ENCODE data around the gene DHH. TPM values are rescaled to one million over a fixed set of nuclear protein-coding genes. Genes with fewer than 3 reads are reported as not detected.

Gene DHH
- total RNA-seq, 1 experiment from 2014 or later, result 0.15 TPM

DNA sequence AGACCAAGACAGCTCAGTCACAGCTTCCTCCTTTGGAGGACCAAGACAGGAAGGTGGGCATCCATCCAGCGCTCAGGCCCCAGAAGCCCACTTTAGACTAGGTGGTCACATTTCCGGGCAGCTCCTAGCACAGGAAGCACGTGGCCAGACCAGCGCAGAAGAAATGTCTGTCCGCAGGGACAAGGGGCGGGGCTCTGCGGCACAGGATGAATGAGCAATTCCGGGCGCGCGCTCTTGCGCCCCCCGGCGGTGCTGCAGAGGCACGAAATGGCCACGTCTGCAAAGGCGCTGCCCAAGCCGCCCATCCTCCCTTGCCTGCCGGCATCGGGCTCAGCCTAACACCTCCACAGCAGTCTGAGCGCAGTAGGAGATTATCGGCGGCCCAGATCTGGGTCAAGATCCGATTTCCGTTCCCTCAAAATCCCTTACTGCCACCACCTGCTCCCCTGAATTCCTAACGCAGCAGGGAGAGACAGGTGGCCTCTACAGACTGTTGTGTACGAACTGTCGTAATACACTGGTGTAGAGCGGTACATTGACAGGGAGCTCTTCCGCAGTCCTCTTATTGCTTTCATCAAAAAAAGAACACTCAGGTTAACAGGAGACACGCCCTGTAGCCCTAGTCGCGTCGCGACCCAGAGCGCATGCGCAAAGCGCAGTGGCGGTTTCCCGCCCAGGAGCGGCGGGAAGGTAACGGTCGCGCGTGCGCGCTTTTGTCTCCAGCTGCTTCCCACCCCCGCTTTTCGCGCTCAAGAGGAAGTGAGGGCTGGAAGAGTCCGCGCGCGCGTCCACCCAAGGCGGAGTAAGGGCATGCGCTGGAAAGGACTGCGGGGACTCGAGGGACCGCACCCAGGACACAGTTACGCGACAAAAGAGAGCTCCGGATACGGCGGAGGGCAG is 35.8 kb upstream of the DHH start (continued):
- TF ChIP-seq, protein P1, sequence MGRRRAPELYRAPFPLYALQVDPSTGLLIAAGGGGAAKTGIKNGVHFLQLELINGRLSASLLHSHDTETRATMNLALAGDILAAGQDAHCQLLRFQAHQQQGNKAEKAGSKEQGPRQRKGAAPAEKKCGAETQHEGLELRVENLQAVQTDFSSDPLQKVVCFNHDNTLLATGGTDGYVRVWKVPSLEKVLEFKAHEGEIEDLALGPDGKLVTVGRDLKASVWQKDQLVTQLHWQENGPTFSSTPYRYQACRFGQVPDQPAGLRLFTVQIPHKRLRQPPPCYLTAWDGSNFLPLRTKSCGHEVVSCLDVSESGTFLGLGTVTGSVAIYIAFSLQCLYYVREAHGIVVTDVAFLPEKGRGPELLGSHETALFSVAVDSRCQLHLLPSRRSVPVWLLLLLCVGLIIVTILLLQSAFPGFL (CRISPR knock-in tag; IDR thresholded peaks at IDR 0.05; ENCODE audit: borderline replicate concordance), result 0 out of 2 replicates have a peak, but pooled peaks have one; percentile 46
- peak; percentile 91 for TF ChIP-seq NFE2L1 (CRISPR knock-in tag; IDR thresholded peaks at IDR 0.05)
- TF ChIP-seq, protein P2, sequence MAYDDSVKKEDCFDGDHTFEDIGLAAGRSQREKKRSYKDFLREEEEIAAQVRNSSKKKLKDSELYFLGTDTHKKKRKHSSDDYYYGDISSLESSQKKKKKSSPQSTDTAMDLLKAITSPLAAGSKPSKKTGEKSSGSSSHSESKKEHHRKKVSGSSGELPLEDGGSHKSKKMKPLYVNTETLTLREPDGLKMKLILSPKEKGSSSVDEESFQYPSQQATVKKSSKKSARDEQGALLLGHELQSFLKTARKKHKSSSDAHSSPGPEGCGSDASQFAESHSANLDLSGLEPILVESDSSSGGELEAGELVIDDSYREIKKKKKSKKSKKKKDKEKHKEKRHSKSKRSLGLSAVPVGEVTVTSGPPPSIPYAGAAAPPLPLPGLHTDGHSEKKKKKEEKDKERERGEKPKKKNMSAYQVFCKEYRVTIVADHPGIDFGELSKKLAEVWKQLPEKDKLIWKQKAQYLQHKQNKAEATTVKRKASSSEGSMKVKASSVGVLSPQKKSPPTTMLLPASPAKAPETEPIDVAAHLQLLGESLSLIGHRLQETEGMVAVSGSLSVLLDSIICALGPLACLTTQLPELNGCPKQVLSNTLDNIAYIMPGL (CRISPR knock-in tag; IDR thresholded peaks at IDR 0.05), result peak; percentile 69
- peak; percentile 73; the same call in 1 of the 2 replicates for TF ChIP-seq TEAD4 (CRISPR knock-in tag; IDR thresholded peaks at IDR 0.05)
- TF ChIP-seq, protein P3, sequence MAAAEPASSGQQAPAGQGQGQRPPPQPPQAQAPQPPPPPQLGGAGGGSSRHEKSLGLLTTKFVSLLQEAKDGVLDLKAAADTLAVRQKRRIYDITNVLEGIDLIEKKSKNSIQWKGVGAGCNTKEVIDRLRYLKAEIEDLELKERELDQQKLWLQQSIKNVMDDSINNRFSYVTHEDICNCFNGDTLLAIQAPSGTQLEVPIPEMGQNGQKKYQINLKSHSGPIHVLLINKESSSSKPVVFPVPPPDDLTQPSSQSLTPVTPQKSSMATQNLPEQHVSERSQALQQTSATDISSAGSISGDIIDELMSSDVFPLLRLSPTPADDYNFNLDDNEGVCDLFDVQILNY (CRISPR knock-in tag; IDR thresholded peaks at IDR 0.05), result peak; percentile 98
- TF ChIP-seq EMX1 (CRISPR knock-in tag; IDR thresholded peaks at IDR 0.05), result peak; percentile 82
- TF ChIP-seq NR2C2 (CRISPR knock-in tag; IDR thresholded peaks at IDR 0.05), result no peak
- TF ChIP-seq, protein P4, sequence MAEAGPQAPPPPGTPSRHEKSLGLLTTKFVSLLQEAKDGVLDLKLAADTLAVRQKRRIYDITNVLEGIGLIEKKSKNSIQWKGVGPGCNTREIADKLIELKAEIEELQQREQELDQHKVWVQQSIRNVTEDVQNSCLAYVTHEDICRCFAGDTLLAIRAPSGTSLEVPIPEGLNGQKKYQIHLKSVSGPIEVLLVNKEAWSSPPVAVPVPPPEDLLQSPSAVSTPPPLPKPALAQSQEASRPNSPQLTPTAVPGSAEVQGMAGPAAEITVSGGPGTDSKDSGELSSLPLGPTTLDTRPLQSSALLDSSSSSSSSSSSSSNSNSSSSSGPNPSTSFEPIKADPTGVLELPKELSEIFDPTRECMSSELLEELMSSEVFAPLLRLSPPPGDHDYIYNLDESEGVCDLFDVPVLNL (CRISPR knock-in tag; IDR thresholded peaks at IDR 0.05; ENCODE audit: borderline replicate concordance, low read depth), result peak; percentile 94
- no peak for TF ChIP-seq HMGA2 (CRISPR knock-in tag; IDR thresholded peaks at IDR 0.05)
- TF ChIP-seq, protein P5, sequence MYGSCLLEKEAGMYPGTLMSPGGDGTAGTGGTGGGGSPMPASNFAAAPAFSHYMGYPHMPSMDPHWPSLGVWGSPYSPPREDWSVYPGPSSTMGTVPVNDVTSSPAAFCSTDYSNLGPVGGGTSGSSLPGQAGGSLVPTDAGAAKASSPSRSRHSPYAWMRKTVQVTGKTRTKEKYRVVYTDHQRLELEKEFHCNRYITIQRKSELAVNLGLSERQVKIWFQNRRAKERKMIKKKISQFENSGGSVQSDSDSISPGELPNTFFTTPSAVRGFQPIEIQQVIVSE (CRISPR knock-in tag; IDR thresholded peaks at IDR 0.05; ENCODE audit: borderline replicate concordance), result 0 out of 2 replicates have a peak, but pooled peaks have one; percentile 28
- TF ChIP-seq, protein P6, sequence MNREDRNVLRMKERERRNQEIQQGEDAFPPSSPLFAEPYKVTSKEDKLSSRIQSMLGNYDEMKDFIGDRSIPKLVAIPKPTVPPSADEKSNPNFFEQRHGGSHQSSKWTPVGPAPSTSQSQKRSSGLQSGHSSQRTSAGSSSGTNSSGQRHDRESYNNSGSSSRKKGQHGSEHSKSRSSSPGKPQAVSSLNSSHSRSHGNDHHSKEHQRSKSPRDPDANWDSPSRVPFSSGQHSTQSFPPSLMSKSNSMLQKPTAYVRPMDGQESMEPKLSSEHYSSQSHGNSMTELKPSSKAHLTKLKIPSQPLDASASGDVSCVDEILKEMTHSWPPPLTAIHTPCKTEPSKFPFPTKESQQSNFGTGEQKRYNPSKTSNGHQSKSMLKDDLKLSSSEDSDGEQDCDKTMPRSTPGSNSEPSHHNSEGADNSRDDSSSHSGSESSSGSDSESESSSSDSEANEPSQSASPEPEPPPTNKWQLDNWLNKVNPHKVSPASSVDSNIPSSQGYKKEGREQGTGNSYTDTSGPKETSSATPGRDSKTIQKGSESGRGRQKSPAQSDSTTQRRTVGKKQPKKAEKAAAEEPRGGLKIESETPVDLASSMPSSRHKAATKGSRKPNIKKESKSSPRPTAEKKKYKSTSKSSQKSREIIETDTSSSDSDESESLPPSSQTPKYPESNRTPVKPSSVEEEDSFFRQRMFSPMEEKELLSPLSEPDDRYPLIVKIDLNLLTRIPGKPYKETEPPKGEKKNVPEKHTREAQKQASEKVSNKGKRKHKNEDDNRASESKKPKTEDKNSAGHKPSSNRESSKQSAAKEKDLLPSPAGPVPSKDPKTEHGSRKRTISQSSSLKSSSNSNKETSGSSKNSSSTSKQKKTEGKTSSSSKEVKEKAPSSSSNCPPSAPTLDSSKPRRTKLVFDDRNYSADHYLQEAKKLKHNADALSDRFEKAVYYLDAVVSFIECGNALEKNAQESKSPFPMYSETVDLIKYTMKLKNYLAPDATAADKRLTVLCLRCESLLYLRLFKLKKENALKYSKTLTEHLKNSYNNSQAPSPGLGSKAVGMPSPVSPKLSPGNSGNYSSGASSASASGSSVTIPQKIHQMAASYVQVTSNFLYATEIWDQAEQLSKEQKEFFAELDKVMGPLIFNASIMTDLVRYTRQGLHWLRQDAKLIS (CRISPR knock-in tag; IDR thresholded peaks at IDR 0.05; ENCODE audit: borderline replicate concordance), result 0 out of 2 replicates have a peak, but pooled peaks have one; percentile 35
- TF ChIP-seq, protein P7, sequence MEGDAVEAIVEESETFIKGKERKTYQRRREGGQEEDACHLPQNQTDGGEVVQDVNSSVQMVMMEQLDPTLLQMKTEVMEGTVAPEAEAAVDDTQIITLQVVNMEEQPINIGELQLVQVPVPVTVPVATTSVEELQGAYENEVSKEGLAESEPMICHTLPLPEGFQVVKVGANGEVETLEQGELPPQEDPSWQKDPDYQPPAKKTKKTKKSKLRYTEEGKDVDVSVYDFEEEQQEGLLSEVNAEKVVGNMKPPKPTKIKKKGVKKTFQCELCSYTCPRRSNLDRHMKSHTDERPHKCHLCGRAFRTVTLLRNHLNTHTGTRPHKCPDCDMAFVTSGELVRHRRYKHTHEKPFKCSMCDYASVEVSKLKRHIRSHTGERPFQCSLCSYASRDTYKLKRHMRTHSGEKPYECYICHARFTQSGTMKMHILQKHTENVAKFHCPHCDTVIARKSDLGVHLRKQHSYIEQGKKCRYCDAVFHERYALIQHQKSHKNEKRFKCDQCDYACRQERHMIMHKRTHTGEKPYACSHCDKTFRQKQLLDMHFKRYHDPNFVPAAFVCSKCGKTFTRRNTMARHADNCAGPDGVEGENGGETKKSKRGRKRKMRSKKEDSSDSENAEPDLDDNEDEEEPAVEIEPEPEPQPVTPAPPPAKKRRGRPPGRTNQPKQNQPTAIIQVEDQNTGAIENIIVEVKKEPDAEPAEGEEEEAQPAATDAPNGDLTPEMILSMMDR (IDR thresholded peaks at IDR 0.05), result peak; percentile 64
- TF ChIP-seq, protein P8, sequence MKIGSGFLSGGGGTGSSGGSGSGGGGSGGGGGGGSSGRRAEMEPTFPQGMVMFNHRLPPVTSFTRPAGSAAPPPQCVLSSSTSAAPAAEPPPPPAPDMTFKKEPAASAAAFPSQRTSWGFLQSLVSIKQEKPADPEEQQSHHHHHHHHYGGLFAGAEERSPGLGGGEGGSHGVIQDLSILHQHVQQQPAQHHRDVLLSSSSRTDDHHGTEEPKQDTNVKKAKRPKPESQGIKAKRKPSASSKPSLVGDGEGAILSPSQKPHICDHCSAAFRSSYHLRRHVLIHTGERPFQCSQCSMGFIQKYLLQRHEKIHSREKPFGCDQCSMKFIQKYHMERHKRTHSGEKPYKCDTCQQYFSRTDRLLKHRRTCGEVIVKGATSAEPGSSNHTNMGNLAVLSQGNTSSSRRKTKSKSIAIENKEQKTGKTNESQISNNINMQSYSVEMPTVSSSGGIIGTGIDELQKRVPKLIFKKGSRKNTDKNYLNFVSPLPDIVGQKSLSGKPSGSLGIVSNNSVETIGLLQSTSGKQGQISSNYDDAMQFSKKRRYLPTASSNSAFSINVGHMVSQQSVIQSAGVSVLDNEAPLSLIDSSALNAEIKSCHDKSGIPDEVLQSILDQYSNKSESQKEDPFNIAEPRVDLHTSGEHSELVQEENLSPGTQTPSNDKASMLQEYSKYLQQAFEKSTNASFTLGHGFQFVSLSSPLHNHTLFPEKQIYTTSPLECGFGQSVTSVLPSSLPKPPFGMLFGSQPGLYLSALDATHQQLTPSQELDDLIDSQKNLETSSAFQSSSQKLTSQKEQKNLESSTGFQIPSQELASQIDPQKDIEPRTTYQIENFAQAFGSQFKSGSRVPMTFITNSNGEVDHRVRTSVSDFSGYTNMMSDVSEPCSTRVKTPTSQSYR (CRISPR knock-in tag; IDR thresholded peaks at IDR 0.05), result peak; percentile 60; the same call in 1 of the 2 replicates
- TF ChIP-seq CREB1 (CRISPR knock-in tag; IDR thresholded peaks at IDR 0.05), result peak; percentile 65; the same call in 1 of the 2 replicates
- TF ChIP-seq, protein P9, sequence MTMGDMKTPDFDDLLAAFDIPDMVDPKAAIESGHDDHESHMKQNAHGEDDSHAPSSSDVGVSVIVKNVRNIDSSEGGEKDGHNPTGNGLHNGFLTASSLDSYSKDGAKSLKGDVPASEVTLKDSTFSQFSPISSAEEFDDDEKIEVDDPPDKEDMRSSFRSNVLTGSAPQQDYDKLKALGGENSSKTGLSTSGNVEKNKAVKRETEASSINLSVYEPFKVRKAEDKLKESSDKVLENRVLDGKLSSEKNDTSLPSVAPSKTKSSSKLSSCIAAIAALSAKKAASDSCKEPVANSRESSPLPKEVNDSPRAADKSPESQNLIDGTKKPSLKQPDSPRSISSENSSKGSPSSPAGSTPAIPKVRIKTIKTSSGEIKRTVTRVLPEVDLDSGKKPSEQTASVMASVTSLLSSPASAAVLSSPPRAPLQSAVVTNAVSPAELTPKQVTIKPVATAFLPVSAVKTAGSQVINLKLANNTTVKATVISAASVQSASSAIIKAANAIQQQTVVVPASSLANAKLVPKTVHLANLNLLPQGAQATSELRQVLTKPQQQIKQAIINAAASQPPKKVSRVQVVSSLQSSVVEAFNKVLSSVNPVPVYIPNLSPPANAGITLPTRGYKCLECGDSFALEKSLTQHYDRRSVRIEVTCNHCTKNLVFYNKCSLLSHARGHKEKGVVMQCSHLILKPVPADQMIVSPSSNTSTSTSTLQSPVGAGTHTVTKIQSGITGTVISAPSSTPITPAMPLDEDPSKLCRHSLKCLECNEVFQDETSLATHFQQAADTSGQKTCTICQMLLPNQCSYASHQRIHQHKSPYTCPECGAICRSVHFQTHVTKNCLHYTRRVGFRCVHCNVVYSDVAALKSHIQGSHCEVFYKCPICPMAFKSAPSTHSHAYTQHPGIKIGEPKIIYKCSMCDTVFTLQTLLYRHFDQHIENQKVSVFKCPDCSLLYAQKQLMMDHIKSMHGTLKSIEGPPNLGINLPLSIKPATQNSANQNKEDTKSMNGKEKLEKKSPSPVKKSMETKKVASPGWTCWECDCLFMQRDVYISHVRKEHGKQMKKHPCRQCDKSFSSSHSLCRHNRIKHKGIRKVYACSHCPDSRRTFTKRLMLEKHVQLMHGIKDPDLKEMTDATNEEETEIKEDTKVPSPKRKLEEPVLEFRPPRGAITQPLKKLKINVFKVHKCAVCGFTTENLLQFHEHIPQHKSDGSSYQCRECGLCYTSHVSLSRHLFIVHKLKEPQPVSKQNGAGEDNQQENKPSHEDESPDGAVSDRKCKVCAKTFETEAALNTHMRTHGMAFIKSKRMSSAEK (CRISPR knock-in tag; IDR thresholded peaks at IDR 0.05; ENCODE audit: borderline replicate concordance), result no peak
- TF ChIP-seq, protein P10, sequence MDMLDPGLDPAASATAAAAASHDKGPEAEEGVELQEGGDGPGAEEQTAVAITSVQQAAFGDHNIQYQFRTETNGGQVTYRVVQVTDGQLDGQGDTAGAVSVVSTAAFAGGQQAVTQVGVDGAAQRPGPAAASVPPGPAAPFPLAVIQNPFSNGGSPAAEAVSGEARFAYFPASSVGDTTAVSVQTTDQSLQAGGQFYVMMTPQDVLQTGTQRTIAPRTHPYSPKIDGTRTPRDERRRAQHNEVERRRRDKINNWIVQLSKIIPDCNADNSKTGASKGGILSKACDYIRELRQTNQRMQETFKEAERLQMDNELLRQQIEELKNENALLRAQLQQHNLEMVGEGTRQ (CRISPR knock-in tag; IDR thresholded peaks at IDR 0.05), result peak; percentile 89
